K562 (cell line): ENCODE results near the gene UBE2O. TPM values are rescaled to one million over a fixed set of nuclear protein-coding genes. Genes with fewer than 3 reads are reported as not detected.
A peak's percentile ranks its signal among the peaks of the same experiment; 100 is the strongest.

ENCODE experiments used
- CCNT2 ChIP-seq: IDR thresholded peaks from 2 replicates; pipeline ENCODE4 v1.6.1; 2011; ENCODE audit warnings: borderline replicate concordance, low read depth, mild to moderate bottlenecking, moderate library complexity, mixed read lengths, low read length; ENCODE audit not compliant: insufficient read length; ENCODE audit errors: extremely low read depth
- CREB1 ChIP-seq, 2 experiments: sonication (generic) in 1 of 2; formaldehyde crosslinking in 1 of 2; IDR thresholded peaks; 2 replicates each; pipeline versions ENCODE4 v1.6.1 to v1.8.0; 2012 to 2022; ENCODE audit warnings: inconsistent platforms in 1 of 2, mild to moderate bottlenecking in 1 of 2, missing genetic modification reagents in 1 of 2, moderate library complexity in 1 of 2
- EGR1 ChIP-seq: fragments of 450-650 bp; conservative IDR thresholded peaks from 2 replicates; pipeline ENCODE4 v1.6.1; 2017; ENCODE audit warnings: mild to moderate bottlenecking
- JUN ChIP-seq, 2 experiments: sonication (generic) in 1 of 2; formaldehyde crosslinking in 1 of 2; IDR thresholded peaks; 2 replicates each; pipeline versions ENCODE4 v1.6.1 to v1.8.0; 2012 to 2022; ENCODE audit warnings: borderline replicate concordance in 2 of 2, mild to moderate bottlenecking in 2 of 2, improper control_type of control experiment in 1 of 2, low read depth in 1 of 2, low read length in 1 of 2, missing genetic modification reagents in 1 of 2
- KDM1A ChIP-seq, 2 experiments: fragments of 450-650 bp; IDR thresholded peaks; 2 replicates each; pipeline ENCODE4 v1.6.1; 2016; ENCODE audit warnings: mild to moderate bottlenecking in 2 of 2
- L3MBTL2 ChIP-seq: fragments of 450-650 bp; IDR thresholded peaks from 2 replicates; pipeline ENCODE4 v1.6.1; 2016; ENCODE audit warnings: mild to moderate bottlenecking, moderate library complexity
- NCOR1 ChIP-seq: fragments of 450-650 bp; IDR thresholded peaks from 2 replicates; pipeline ENCODE4 v1.6.1; 2016; ENCODE audit warnings: mild to moderate bottlenecking, moderate library complexity
- RB1 ChIP-seq: fragments of 450-650 bp; IDR thresholded peaks from 2 replicates; pipeline ENCODE4 v1.6.1; 2017; ENCODE audit warnings: low read depth, mild to moderate bottlenecking
- RBFOX2 ChIP-seq: fragments of 200-400 bp; formaldehyde crosslinking; IDR thresholded peaks from 2 replicates; pipeline ENCODE4 v1.6.1; 2017; ENCODE audit warnings: low read depth, mild to moderate bottlenecking, low read length, moderate library complexity
- RCOR1 ChIP-seq, 2 experiments: IDR thresholded peaks; 2 replicates each; pipeline ENCODE4 v1.6.1; 2012; ENCODE audit warnings: low read depth in 2 of 2, low read length in 2 of 2, borderline replicate concordance in 1 of 2, improper control_type of control experiment in 1 of 2
- RERE ChIP-seq: sonication (generic); formaldehyde crosslinking; IDR thresholded peaks from 2 replicates; pipeline ENCODE4 v1.8.0; 2023; ENCODE audit warnings: missing genetic modification reagents, mild to moderate bottlenecking, borderline replicate concordance
- SAP30 ChIP-seq: fragments of 200-600 bp; sonication (generic); IDR thresholded peaks from 2 replicates; pipeline ENCODE4 v1.6.1; 2012; ENCODE audit warnings: borderline replicate concordance, low read depth, mild to moderate bottlenecking, moderate library complexity, low read length, control low read depth, inconsistent platforms; ENCODE audit not compliant: insufficient read depth, poor library complexity, severe bottlenecking
- SP1 ChIP-seq: sonication (generic); formaldehyde crosslinking; IDR thresholded peaks from 2 replicates; pipeline ENCODE4 v1.8.1; 2022; ENCODE audit warnings: mild to moderate bottlenecking, missing genetic modification reagents
- ZC3H8 ChIP-seq: fragments of 450-650 bp; IDR thresholded peaks from 2 replicates; pipeline ENCODE4 v1.6.1; 2017
- ZFPM2 ChIP-seq: fragments of 250-450 bp; sonication (Bioruptor Pico); IDR thresholded peaks from 2 replicates; pipeline ENCODE4 v1.5.1; 2022; ENCODE audit warnings: mild to moderate bottlenecking
- ZFX ChIP-seq: sonication (generic); formaldehyde crosslinking; IDR thresholded peaks from 2 replicates; pipeline ENCODE4 v1.8.0; 2022; ENCODE audit warnings: mild to moderate bottlenecking, missing genetic modification reagents, moderate library complexity
- ZNF398 ChIP-seq: fragments of 250-450 bp; sonication (Bioruptor Pico); IDR thresholded peaks from 2 replicates; pipeline ENCODE4 v1.8.0; 2021; ENCODE audit warnings: moderate library complexity, mild to moderate bottlenecking, inconsistent platforms
- ZNF740 ChIP-seq, 3 experiments: fragments of 200-800 bp in 1 of 3; sonication (Bioruptor generic) in 1 of 3; sonication (generic) in 1 of 3; formaldehyde crosslinking in 1 of 3; IDR thresholded peaks; 2 replicates each; pipeline versions ENCODE4 v1.6.1 to v1.8.0; 2016 to 2022; ENCODE audit warnings: mild to moderate bottlenecking in 2 of 3, missing compliant biosample characterization in 2 of 3, missing genetic modification characterization in 2 of 3, missing genetic modification reagents in 1 of 3
- polyA plus RNA-seq, 8 experiments: library from polyadenylated mRNA; depleted of rRNA in 4 of 8; stranded (reverse) in 5 of 8; unstranded in 3 of 8; fragments of >200 nt; fragmentation: Nextera tagmentation in 2 of 8; fragmentation: Illumina TruSeq in 1 of 8; extraction: Ambion mirVana in 2 of 8; extraction: Trizol in 1 of 8; gene quantifications; 2 replicates each; pipeline versions ENCODE4 v1.2.1 to v1.2.3, GENCODE V29; 2011 to 2014; ENCODE audit warnings: inconsistent platforms in 1 of 8, missing spikeins in 1 of 8
- total RNA-seq, 7 experiments: library from RNA; depleted of rRNA in 6 of 7; stranded (reverse); fragments of >200 nt in 6 of 7; fragmentation: Illumina TruSeq in 2 of 7; extraction: Trizol in 2 of 7; gene quantifications; 2 replicates each; pipeline versions ENCODE4 v1.2.1 to v1.2.3, GENCODE V29; 2011 to 2021; ENCODE audit warnings: low replicate concordance in 1 of 7

The UBE2O gene
- total and polyA plus RNA-seq, 9 of the 15 experiments (the other 6 are each of a cell fraction or from before 2014, with no cell fraction given) = 1.6 to 39.7 (median 13.3) TPM

GRCh38 chr17:76452660-76453430 lies at the start of gene UBE2O (continued):
- TF ChIP-seq L3MBTL2 = peak; percentile 75; the same call in 1 of the 2 replicates
- TF ChIP-seq ZC3H8 = no peak
- TF ChIP-seq RERE = no peak
- TF ChIP-seq RBFOX2 = peak; percentile 92
- peak; percentile 65 for TF ChIP-seq EGR1
- peak; percentile 52; the same call in 1 of the 2 replicates for TF ChIP-seq ZNF740 (CRISPR knock-in tag; IDR thresholded peaks at IDR 0.05)
- no peak for TF ChIP-seq ZNF740 (tag; IDR thresholded peaks at IDR 0.05)
- peak; percentile 62 for TF ChIP-seq ZFX (CRISPR knock-in tag)
- no peak for TF ChIP-seq NCOR1
- TF ChIP-seq ZNF398 = no peak
- TF ChIP-seq ZFPM2 (CRISPR knock-in tag) = no peak
- TF ChIP-seq CREB1 (IDR thresholded peaks at IDR 0.05) = peak; percentile 86
- TF ChIP-seq CREB1 (CRISPR knock-in tag; IDR thresholded peaks at IDR 0.05) = peak; percentile 85
- TF ChIP-seq RCOR1 (IDR thresholded peaks at IDR 0.05; ENCODE audit: borderline replicate concordance in 1 of 2, low read depth in 2 of 2, low read length in 2 of 2) = peak; percentile 95 to 100
- peak; percentile 74 for TF ChIP-seq RB1
- TF ChIP-seq SP1 = peak; percentile 88
- TF ChIP-seq KDM1A (IDR thresholded peaks at IDR 0.05) = peak; percentile 99
- peak; percentile 41; the same call in 1 of the 2 replicates for TF ChIP-seq JUN (IDR thresholded peaks at IDR 0.05; ENCODE audit: borderline replicate concordance, low read depth, low read length)
- no peak for TF ChIP-seq JUN (CRISPR knock-in tag; IDR thresholded peaks at IDR 0.05; ENCODE audit: borderline replicate concordance)
- TF ChIP-seq CCNT2 = peak; percentile 66
- TF ChIP-seq SAP30 = peak; percentile 73
